GM12878 (cell line): ENCODE data around the gene FLNC. TPM values are rescaled to one million over a fixed set of nuclear protein-coding genes. Genes with fewer than 3 reads are reported as not detected.

Experiments used
- ATAC-seq: fragments of 200-7000 bp; cut with Tn5 transposase; 3 replicates; pipeline ENCODE4 v1.9.1; 2020; ENCODE audit warnings: mild to moderate bottlenecking, moderate library complexity
- BruUV-seq: library from RNA; stranded (reverse); fragments of 400-500 nt; replicated peaks from 2 replicates; lab custom pipeline; 2021; lab: Mats Ljungman, UMichigan
- CTCF ChIA-PET: fragments of 300-600 bp; sonication (Branson Sonifier 250); formaldehyde crosslinking; extraction: SDS; loops from one replicate; lab custom pipeline; 2021; ENCODE audit warnings: inconsistent platforms; lab: Yijun Ruan, JAX
- POLR2A ChIA-PET: fragments of 350-600 bp; formaldehyde crosslinking; extraction: SDS; loops from one replicate; lab custom pipeline; 2021; ENCODE audit warnings: inconsistent platforms; lab: Charles Lee
- RAD21 ChIA-PET: fragments of 300-600 bp; sonication (Branson Sonifier 250); formaldehyde crosslinking; loops from one replicate; lab custom pipeline; 2023; ENCODE audit warnings: antibody characterized with exemption; ENCODE audit not compliant: unreplicated experiment; lab: Charles Lee
- SMC1A ChIA-PET: fragments of 300-600 bp; sonication (Branson Sonifier 250); formaldehyde crosslinking; loops from one replicate; lab custom pipeline; 2023; ENCODE audit not compliant: unreplicated experiment, uncharacterized antibody; lab: Charles Lee
- DNase-seq: peaks from one replicate; pipeline ENCODE4 v3.0.0-alpha.2; 2011; ENCODE audit warnings: low read depth, low spot score
- FAIRE-seq: peaks from 3 replicates; lab custom pipeline; 2011; peaks lifted over from hg19 to GRCh38; lab: Jason Lieb, UNC
- H2AFZ ChIP-seq: 2 replicates; pipeline ENCODE4 v1.6.0; 2011; ENCODE audit warnings: low read depth, low read length, control low read depth; ENCODE audit not compliant: control insufficient read depth
- H3K27ac ChIP-seq: 2 replicates; pipeline ENCODE4 v1.5.1; 2011; ENCODE audit warnings: control low read depth; ENCODE audit not compliant: control insufficient read depth, insufficient read depth
- H3K27me3 ChIP-seq, 2 experiments: replicated peaks in 1 of 2; 2 replicates each; pipeline versions ENCODE4 v1.6.0 to v1.6.1; 2011; ENCODE audit warnings: low read length in 1 of 2; ENCODE audit not compliant: control insufficient read depth in 2 of 2, insufficient read depth in 2 of 2
- H3K36me3 ChIP-seq, 2 experiments: 2 replicates each; pipeline ENCODE4 v1.5.1; 2011; ENCODE audit warnings: low read length in 1 of 2; ENCODE audit not compliant: control insufficient read depth in 2 of 2, insufficient read depth in 2 of 2
- H3K4me1 ChIP-seq: 2 replicates; pipeline ENCODE4 v1.6.1; 2011; ENCODE audit warnings: mild to moderate bottlenecking, low read length, moderate library complexity, mixed read lengths; ENCODE audit not compliant: control insufficient read depth, insufficient read depth
- H3K4me2 ChIP-seq: 2 replicates; pipeline ENCODE4 v1.6.0; 2011; ENCODE audit warnings: control low read depth; ENCODE audit not compliant: control insufficient read depth, insufficient read depth
- H3K4me3 ChIP-seq: fragments of 200-600 bp; sonication (generic); 2 replicates; pipeline ENCODE4 v1.5.1; 2016
- H3K79me2 ChIP-seq: 2 replicates; pipeline ENCODE4 v1.6.0; 2011; ENCODE audit warnings: low read length; ENCODE audit not compliant: control insufficient read depth, insufficient read depth
- H3K9ac ChIP-seq: 2 replicates; pipeline ENCODE4 v1.8.0; 2011; ENCODE audit warnings: low read length, control low read depth, mixed read lengths; ENCODE audit not compliant: control insufficient read depth, insufficient read depth
- H3K9me3 ChIP-seq: replicated peaks from 3 replicates; pipeline ENCODE4 v1.5.1; 2011; ENCODE audit warnings: mild to moderate bottlenecking, low read length; ENCODE audit not compliant: control insufficient read depth, insufficient read depth
- H4K20me1 ChIP-seq: 2 replicates; pipeline ENCODE4 v1.6.0; 2011; ENCODE audit not compliant: control insufficient read depth, insufficient read depth
- E4F1 ChIP-seq: fragments of 450-650 bp; IDR thresholded peaks from 2 replicates; pipeline ENCODE4 v1.6.1; 2018; ENCODE audit warnings: borderline replicate concordance, mild to moderate bottlenecking; ENCODE audit not compliant: partially characterized antibody
- EZH2 ChIP-seq: IDR thresholded peaks from 2 replicates; pipeline ENCODE4 v1.6.1; 2012; ENCODE audit warnings: low read depth, mild to moderate bottlenecking, control low read depth, inconsistent platforms, low read length, borderline replicate concordance; ENCODE audit not compliant: control insufficient read depth
- GATAD2B ChIP-seq: fragments of 450-650 bp; conservative IDR thresholded peaks from 2 replicates; pipeline ENCODE4 v1.6.1; 2017; ENCODE audit warnings: low read depth, mild to moderate bottlenecking, moderate library complexity
- MTA2 ChIP-seq: fragments of 450-650 bp; IDR thresholded peaks from 2 replicates; pipeline ENCODE4 v1.6.1; 2016; ENCODE audit warnings: low read depth, mild to moderate bottlenecking, moderate library complexity
- NR2F1 ChIP-seq: fragments of 450-650 bp; conservative IDR thresholded peaks from 2 replicates; pipeline ENCODE4 v1.6.1; 2017; ENCODE audit warnings: mild to moderate bottlenecking
- RAD21 ChIP-seq: IDR thresholded peaks from 2 replicates; pipeline ENCODE4 v1.6.1; 2011; ENCODE audit warnings: mild to moderate bottlenecking, low read depth, low read length, moderate library complexity; ENCODE audit not compliant: insufficient read depth
- SIN3A ChIP-seq: IDR thresholded peaks from 2 replicates; pipeline ENCODE4 v1.6.1; 2012; ENCODE audit warnings: low read depth, low read length, improper control_type of control experiment
- SMAD1 ChIP-seq: fragments of 450-650 bp; IDR thresholded peaks from 2 replicates; pipeline ENCODE4 v1.6.1; 2018; ENCODE audit warnings: mild to moderate bottlenecking, low read depth; ENCODE audit not compliant: partially characterized antibody
- STAT3 ChIP-seq: IDR thresholded peaks from 2 replicates; pipeline ENCODE4 v1.6.1; 2011; ENCODE audit warnings: low read depth, low read length, improper control_type of control experiment
- WGBS: methylation state at CpG from one replicate; pipeline ENCODE4 v1.1.6; 2016; ENCODE audit warnings: low lambda C conversion rate; ENCODE audit not compliant: insufficient replicate concordance, insufficient coverage; ENCODE audit errors: missing lambda C conversion rate; 5-methylcytosine and 5-hydroxymethylcytosine counted together
- in situ Hi-C: fragments of 300-500 bp; cut with MboI; formaldehyde crosslinking; loops from 9 replicates; pipeline ENCODE4 v1.14.3; 2018; ENCODE audit warnings: mixed read lengths
- intact Hi-C: fragments of 100-400 bp; cut with micrococcal nuclease; formaldehyde crosslinking; loops from one replicate; pipeline ENCODE4 v1.14.2; 2022; ENCODE audit not compliant: unreplicated experiment
- polyA plus RNA-seq, 11 experiments: library from polyadenylated mRNA; depleted of rRNA in 4 of 11; unstranded in 6 of 11; stranded (reverse) in 5 of 11; fragments of >200 nt; fragmentation: Nextera tagmentation in 4 of 11; fragmentation: Illumina TruSeq in 1 of 11; extraction: Ambion mirVana in 4 of 11; extraction: Trizol in 1 of 11; gene quantifications; 1 replicate in 1 of 11; 2 replicates in 10 of 11; pipeline versions ENCODE4 v1.2.1 to v1.2.3, GENCODE V29; 2011 to 2016; ENCODE audit warnings: inconsistent platforms in 2 of 11, missing spikeins in 2 of 11, low read depth in 1 of 11
- total RNA-seq, 4 experiments: library from RNA; depleted of rRNA in 3 of 4; stranded (reverse); fragments of >200 nt in 3 of 4; fragmentation: Illumina TruSeq in 1 of 4; extraction: Trizol in 1 of 4; gene quantifications; 2 replicates each; pipeline versions ENCODE4 v1.2.1 to v1.2.3, GENCODE V29; 2013 to 2021
- TF ChIP-seq, protein P1 (sequence below): IDR thresholded peaks from 2 replicates; pipeline ENCODE4 v1.6.1; 2012; ENCODE audit warnings: low read depth, low read length, improper control_type of control experiment

The FLNC gene
- total and polyA plus RNA-seq, 10 of the 15 experiments (the other 5 are each of a cell fraction or from before 2014, with no cell fraction given), result 0.01 to 0.21 (median 0.06) TPM; not detected in 3

- TF ChIP-seq SMAD1, result no peak
- no peak for TF ChIP-seq EZH2
- no peak for TF ChIP-seq NR2F1
- TF ChIP-seq E4F1, result no peak
- no peak for TF ChIP-seq SIN3A
- TF ChIP-seq, protein P1, sequence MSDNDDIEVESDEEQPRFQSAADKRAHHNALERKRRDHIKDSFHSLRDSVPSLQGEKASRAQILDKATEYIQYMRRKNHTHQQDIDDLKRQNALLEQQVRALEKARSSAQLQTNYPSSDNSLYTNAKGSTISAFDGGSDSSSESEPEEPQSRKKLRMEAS, result no peak
- no peak for TF ChIP-seq GATAD2B
- TF ChIP-seq RAD21, result no peak
- TF ChIP-seq STAT3, result no peak
- TF ChIP-seq MTA2, result no peak
- Histone ChIP-seq H2AFZ (no peak overlapping the region), H3K27ac (no peak overlapping the region), H3K79me2 (no peaks in the 10 kb centered on the region), H3K36me3 (no peaks in the 10 kb centered on the region), H3K9me3 (no peaks in the 10 kb centered on the region), H3K4me2 (no peak overlapping the region), H4K20me1 (no peaks in the 10 kb centered on the region), H3K9ac (no peak overlapping the region), H3K4me3 (no peak overlapping the region), H3K27me3 (peaks cover 11 to 13% of the 10 kb centered on the region in 2 experiments), H3K4me1 (peaks cover 8% of the 10 kb centered on the region)
- intact Hi-C loops (no loop called here), in situ Hi-C loops (no loop called here)
- POLR2A ChIA-PET, result no interaction called here
- ATAC-seq (no peak), DNase-seq (no peak), FAIRE-seq (no peak)
- RAD21 ChIA-PET, result interaction anchor here (1.0 to 1.4 kb wide), 2 partner anchors 51 to 381 kb away, joined by 4 read pairs; no protein-coding TSS in a partner anchor
- 10% methylated on average over 2 of the region's 2 CpGs for WGBS
- BruUV-seq, result no TSS peak
- CTCF ChIA-PET, result interaction anchor here (0.7 kb wide), 1 partner anchor 9 kb away, joined by 3 read pairs; no protein-coding TSS in a partner anchor
- SMC1A ChIA-PET, result no interaction called here
These were observed 2.6 kb downstream of the FLNC start for GRCh38 chr7:128832880-128833147.
